Mesenchymal stem cell (in vitro differentiated cells and primary cell): ENCODE results near the gene ARGLU1.
A peak's percentile ranks its signal among the peaks of the same experiment; 100 is the strongest.

Source experiments
- DNase-seq: peaks from one replicate; pipeline ENCODE4 v3.0.0-alpha.2; 2013
- H2AFZ ChIP-seq: one replicate; pipeline ENCODE4 v1.6.1; 2013; ENCODE audit warnings: low read depth, mild to moderate bottlenecking, control low read depth, inconsistent platforms, low read length, moderate library complexity
- H2AK5ac ChIP-seq: 2 replicates; pipeline ENCODE4 v1.6.1; 2013; ENCODE audit warnings: low read length, moderate library complexity, mild to moderate bottlenecking, inconsistent platforms; ENCODE audit not compliant: severe bottlenecking
- H2BK120ac ChIP-seq: one replicate; pipeline ENCODE4 v1.6.1; 2013; ENCODE audit warnings: low read depth, mild to moderate bottlenecking, inconsistent platforms, low read length, moderate library complexity
- H2BK12ac ChIP-seq, 2 experiments: one replicate each; pipeline ENCODE4 v1.6.1; 2013; ENCODE audit warnings: inconsistent platforms in 2 of 2, low read length in 2 of 2, mild to moderate bottlenecking in 2 of 2, moderate library complexity in 2 of 2, control low read depth in 1 of 2
- H2BK15ac ChIP-seq: one replicate; pipeline ENCODE4 v1.6.1; 2013; ENCODE audit warnings: mild to moderate bottlenecking, low read depth, inconsistent platforms; ENCODE audit not compliant: poor library complexity, severe bottlenecking
- H2BK5ac ChIP-seq: 2 replicates; pipeline ENCODE4 v1.6.1; 2013; ENCODE audit warnings: low read depth, mild to moderate bottlenecking, low read length, control low read depth, inconsistent platforms; ENCODE audit not compliant: poor library complexity, severe bottlenecking
- H3K14ac ChIP-seq, 2 experiments: one replicate each; pipeline ENCODE4 v1.6.1; 2013; ENCODE audit warnings: inconsistent platforms in 2 of 2, low read length in 2 of 2, control low read depth in 1 of 2, mild to moderate bottlenecking in 1 of 2, moderate library complexity in 1 of 2
- H3K18ac ChIP-seq, 2 experiments: one replicate each; pipeline ENCODE4 v1.6.1; 2013; ENCODE audit warnings: inconsistent platforms in 2 of 2, low read length in 2 of 2, control low read depth in 1 of 2, low read depth in 1 of 2, mild to moderate bottlenecking in 1 of 2
- H3K23ac ChIP-seq, 2 experiments: one replicate each; pipeline ENCODE4 v1.6.1; 2013; ENCODE audit warnings: inconsistent platforms in 2 of 2, low read length in 2 of 2, mild to moderate bottlenecking in 2 of 2, moderate library complexity in 2 of 2, control low read depth in 1 of 2
- H3K27ac ChIP-seq: 2 replicates; pipeline ENCODE4 v1.5.1; 2013; ENCODE audit warnings: mild to moderate bottlenecking, moderate library complexity, low read length, control low read depth, inconsistent platforms; ENCODE audit not compliant: poor library complexity, severe bottlenecking
- H3K27me3 ChIP-seq, 2 experiments: 2 replicates each; pipeline versions ENCODE4 v1.6.1 to v1.7.0; 2013; ENCODE audit warnings: low read length in 2 of 2, mild to moderate bottlenecking in 2 of 2, moderate library complexity in 2 of 2, control low read depth in 1 of 2, inconsistent platforms in 1 of 2; ENCODE audit not compliant: control insufficient read depth in 1 of 2, insufficient read depth in 1 of 2
- H3K36me3 ChIP-seq, 2 experiments: 2 replicates each; pipeline versions ENCODE4 v1.6.1 to v1.7.0; 2013; ENCODE audit warnings: low read length in 2 of 2, control low read depth in 1 of 2, inconsistent platforms in 1 of 2, low read depth in 1 of 2, mild to moderate bottlenecking in 1 of 2; ENCODE audit not compliant: insufficient read depth in 2 of 2, control insufficient read depth in 1 of 2
- H3K4ac ChIP-seq, 2 experiments: one replicate each; pipeline ENCODE4 v1.6.1; 2013; ENCODE audit warnings: inconsistent platforms in 2 of 2, low read length in 2 of 2, mild to moderate bottlenecking in 2 of 2, moderate library complexity in 2 of 2, control low read depth in 1 of 2, low read depth in 1 of 2
- H3K4me1 ChIP-seq: 2 replicates; pipeline ENCODE4 v1.6.1; 2013; ENCODE audit warnings: low read depth, low read length, control low read depth; ENCODE audit not compliant: control insufficient read depth, insufficient read depth
- H3K4me2 ChIP-seq: 2 replicates; pipeline ENCODE4 v1.6.1; 2013; ENCODE audit warnings: low read length, mild to moderate bottlenecking, inconsistent platforms; ENCODE audit not compliant: poor library complexity, severe bottlenecking
- H3K4me3 ChIP-seq, 2 experiments: 2 replicates each; pipeline versions ENCODE4 v1.5.1 to v1.7.0; 2013; ENCODE audit warnings: low read length in 2 of 2, mild to moderate bottlenecking in 2 of 2, control low read depth in 1 of 2, low read depth in 1 of 2; ENCODE audit not compliant: insufficient read depth in 1 of 2
- H3K79me1 ChIP-seq: replicated peaks from 2 replicates; pipeline ENCODE4 v1.6.1; 2013; ENCODE audit warnings: mild to moderate bottlenecking, control low read depth, low read length, inconsistent platforms; ENCODE audit not compliant: poor library complexity, severe bottlenecking
- H3K9ac ChIP-seq: 2 replicates; pipeline ENCODE4 v1.7.0; 2013; ENCODE audit warnings: mild to moderate bottlenecking, low read length, moderate library complexity
- H3K9me3 ChIP-seq: 2 replicates; pipeline ENCODE4 v1.7.0; 2013; ENCODE audit warnings: mild to moderate bottlenecking, low read length; ENCODE audit not compliant: control insufficient read depth
- H4K8ac ChIP-seq: one replicate; pipeline ENCODE4 v1.6.1; 2013; ENCODE audit warnings: inconsistent platforms, mild to moderate bottlenecking, low read length, moderate library complexity
- H4K91ac ChIP-seq: one replicate; pipeline ENCODE4 v1.6.1; 2013; ENCODE audit warnings: mild to moderate bottlenecking, low read length, inconsistent platforms
- WGBS: methylation state at CpG from one replicate; pipeline ENCODE4 v1.1.7; 2013; ENCODE audit warnings: mixed read lengths; 5-methylcytosine and 5-hydroxymethylcytosine counted together

ARGLU1 gene

GRCh38 chr13:106612688-106613087 is 44.8 kb upstream of the ARGLU1 start:
- no peaks in the 10 kb centered on the region for H3K9me3 ChIP-seq
- 60% methylated on average over 1 of the region's 1 CpG for WGBS
- no peak overlapping the region for H4K91ac ChIP-seq
- H3K9ac ChIP-seq: no peak overlapping the region
- no peak overlapping the region for H2BK15ac ChIP-seq
- no peak overlapping the region for H2BK120ac ChIP-seq
- no peak overlapping the region for H4K8ac ChIP-seq
- H2BK5ac ChIP-seq: no peak overlapping the region
- H2AK5ac ChIP-seq: no peak overlapping the region
- H3K18ac ChIP-seq: no peak overlapping the region
- no peak overlapping the region for H3K27ac ChIP-seq
- H3K4me1 ChIP-seq: no peaks in the 10 kb centered on the region
- no peak overlapping the region for H3K14ac ChIP-seq
- no peaks in the 10 kb centered on the region for H3K27me3 ChIP-seq
- H3K79me1 ChIP-seq: no peaks in the 10 kb centered on the region
- H3K36me3 ChIP-seq: no peaks in the 10 kb centered on the region
- H3K4me2 ChIP-seq: no peak overlapping the region
- no peak overlapping the region for H3K4me3 ChIP-seq
- DNase-seq: peak; percentile 23
- no peak overlapping the region for H3K4ac ChIP-seq
- H2BK12ac ChIP-seq: no peak overlapping the region
- no peak overlapping the region for H2AFZ ChIP-seq
- no peak overlapping the region for H3K23ac ChIP-seq

GRCh38 chr13:106610486-106610885 is 42.5 kb upstream of the ARGLU1 start:
- WGBS: 84% methylated on average over 1 of the region's 1 CpG
- no peak overlapping the region for H3K4ac ChIP-seq

GRCh38 chr13:106609116-106609515 is 41.2 kb upstream of the ARGLU1 start:
- Histone ChIP-seq H3K4me1 (no peaks in the 10 kb centered on the region), H2BK5ac (no peak overlapping the region), H3K79me1 (no peaks in the 10 kb centered on the region), H3K23ac (no peak overlapping the region), H3K4me2 (no peak overlapping the region), H3K9me3 (no peaks in the 10 kb centered on the region), H2AFZ (no peak overlapping the region), H3K4me3 (no peak overlapping the region), H4K8ac (no peak overlapping the region), H3K9ac (no peak overlapping the region), H2BK12ac (no peak overlapping the region), H2BK120ac (no peak overlapping the region), H2BK15ac (no peak overlapping the region), H3K27ac (no peak overlapping the region), H3K36me3 (no peaks in the 10 kb centered on the region), H3K4ac (no peak overlapping the region), H3K27me3 (no peaks in the 10 kb centered on the region), H3K14ac (no peak overlapping the region), H2AK5ac (no peak overlapping the region), H4K91ac (no peak overlapping the region), H3K18ac (no peak overlapping the region)
- 69% methylated on average over 5 of the region's 5 CpGs for WGBS
- no peak for DNase-seq

More at GRCh38 chr13:106610486-106610885, 42.5 kb upstream of the ARGLU1 start:
- Histone ChIP-seq H3K14ac (no peak overlapping the region), H3K4me3 (peak overlapping the region in 1 of 2 experiments; percentile 23), H4K91ac (no peak overlapping the region), H2AK5ac (no peak overlapping the region), H2BK5ac (no peak overlapping the region), H3K4me1 (no peaks in the 10 kb centered on the region), H2AFZ (no peak overlapping the region), H3K18ac (no peak overlapping the region), H3K9ac (peak overlapping the region; percentile 2), H2BK15ac (no peak overlapping the region), H3K27me3 (no peaks in the 10 kb centered on the region), H3K36me3 (no peaks in the 10 kb centered on the region), H3K4me2 (no peak overlapping the region), H3K27ac (no peak overlapping the region), H2BK120ac (no peak overlapping the region), H3K9me3 (no peaks in the 10 kb centered on the region), H2BK12ac (no peak overlapping the region), H4K8ac (no peak overlapping the region), H3K23ac (no peak overlapping the region), H3K79me1 (no peaks in the 10 kb centered on the region)
- peak; percentile 19 for DNase-seq

- Histone ChIP-seq H2BK120ac (no peak overlapping the region), H3K14ac (no peak overlapping the region), H2AK5ac (no peak overlapping the region), H4K8ac (no peak overlapping the region), H3K79me1 (no peaks in the 10 kb centered on the region), H3K4ac (no peak overlapping the region), H2BK5ac (no peak overlapping the region), H3K23ac (no peak overlapping the region), H4K91ac (no peak overlapping the region), H3K9ac (no peak overlapping the region), H3K27me3 (no peaks in the 10 kb centered on the region), H3K4me1 (peaks cover 6% of the 10 kb centered on the region), H2BK12ac (no peak overlapping the region), H3K27ac (no peak overlapping the region), H2AFZ (no peak overlapping the region), H3K4me3 (no peak overlapping the region), H3K36me3 (no peaks in the 10 kb centered on the region), H3K18ac (no peak overlapping the region), H2BK15ac (no peak overlapping the region), H3K4me2 (no peak overlapping the region), H3K9me3 (no peaks in the 10 kb centered on the region)
- WGBS: 61% methylated on average over 6 of the region's 7 CpGs
- DNase-seq: no peak
Observed at GRCh38 chr13:106603546-106603945, 35.6 kb upstream of the ARGLU1 start.
